ENCODE measurements around the gene NFIB.

Gene NFIB

GRCh38 chr9:14245901-14246525 is 67.9 kb downstream of the NFIB start:
- peak; percentile 3 for DNase-seq (ENCODE audit: low read depth)

- no peak for DNase-seq (ENCODE audit: low read depth)
These were observed 70.4 kb downstream of the NFIB start for GRCh38 chr9:14243514-14244042.

GRCh38 chr9:14242150-14242805 is 71.7 kb downstream of the NFIB start:
- DNase-seq (ENCODE audit: low read depth) = no peak

- no peak for DNase-seq (ENCODE audit: low read depth)
These were observed 73.4 kb downstream of the NFIB start for GRCh38 chr9:14240537-14240936.

- peak; percentile 58 for DNase-seq (ENCODE audit: low read depth)
These were observed 75.4 kb downstream of the NFIB start for GRCh38 chr9:14238518-14238917.

- DNase-seq (ENCODE audit: low read depth) = peak; percentile 37
These were observed 75.9 kb downstream of the NFIB start for GRCh38 chr9:14238079-14238478.

- DNase-seq (ENCODE audit: low read depth) = no peak
These were observed 77.3 kb downstream of the NFIB start for GRCh38 chr9:14236591-14236990.

GRCh38 chr9:14232111-14232510 is 81.8 kb downstream of the NFIB start:
- no peak for DNase-seq (ENCODE audit: low read depth)

GRCh38 chr9:14231196-14231990 is 82.5 kb downstream of the NFIB start:
- DNase-seq (ENCODE audit: low read depth) = no peak

GRCh38 chr9:14228602-14229001 is 85.3 kb downstream of the NFIB start:
- no peak for DNase-seq (ENCODE audit: low read depth)

GRCh38 chr9:14226855-14227532 is 86.9 kb downstream of the NFIB start:
- DNase-seq (ENCODE audit: low read depth) = no peak

- DNase-seq (ENCODE audit: low read depth) = no peak
These were observed 90.9 kb downstream of the NFIB start for GRCh38 chr9:14223081-14223480.

GRCh38 chr9:14222149-14222835 is 91.6 kb downstream of the NFIB start:
- DNase-seq (ENCODE audit: low read depth) = no peak

- DNase-seq (ENCODE audit: low read depth) = peak; percentile 52
These were observed 92.4 kb downstream of the NFIB start for GRCh38 chr9:14221558-14221957.

GRCh38 chr9:14221119-14221518 is 92.8 kb downstream of the NFIB start:
- DNase-seq (ENCODE audit: low read depth) = peak; percentile 10

- DNase-seq (ENCODE audit: low read depth) = no peak
These were observed 93.7 kb downstream of the NFIB start for GRCh38 chr9:14220256-14220655.

- no peak for DNase-seq (ENCODE audit: low read depth)
These were observed 94.1 kb downstream of the NFIB start for GRCh38 chr9:14219850-14220249.

GRCh38 chr9:14218253-14218652 is 95.7 kb downstream of the NFIB start:
- no peak for DNase-seq (ENCODE audit: low read depth)

- DNase-seq (ENCODE audit: low read depth) = no peak
These were observed 97.2 kb downstream of the NFIB start for GRCh38 chr9:14216612-14217194.

GRCh38 chr9:14215614-14216013 is 98.3 kb downstream of the NFIB start:
- no peak for DNase-seq (ENCODE audit: low read depth)

GRCh38 chr9:14214693-14215092 is 99.2 kb downstream of the NFIB start:
- DNase-seq (ENCODE audit: low read depth) = no peak
